SH-SY5Y (cell line): ENCODE data around the gene UBE2G2.

Source experiments
- GATA2 ChIP-seq: IDR thresholded peaks from 2 replicates; pipeline ENCODE4 v1.6.1; 2011; ENCODE audit warnings: mild to moderate bottlenecking, low read depth, low read length
- GATA3 ChIP-seq: IDR thresholded peaks from 2 replicates; pipeline ENCODE4 v1.6.1; 2011; ENCODE audit warnings: low read depth, mild to moderate bottlenecking, low read length, moderate library complexity

DNA sequence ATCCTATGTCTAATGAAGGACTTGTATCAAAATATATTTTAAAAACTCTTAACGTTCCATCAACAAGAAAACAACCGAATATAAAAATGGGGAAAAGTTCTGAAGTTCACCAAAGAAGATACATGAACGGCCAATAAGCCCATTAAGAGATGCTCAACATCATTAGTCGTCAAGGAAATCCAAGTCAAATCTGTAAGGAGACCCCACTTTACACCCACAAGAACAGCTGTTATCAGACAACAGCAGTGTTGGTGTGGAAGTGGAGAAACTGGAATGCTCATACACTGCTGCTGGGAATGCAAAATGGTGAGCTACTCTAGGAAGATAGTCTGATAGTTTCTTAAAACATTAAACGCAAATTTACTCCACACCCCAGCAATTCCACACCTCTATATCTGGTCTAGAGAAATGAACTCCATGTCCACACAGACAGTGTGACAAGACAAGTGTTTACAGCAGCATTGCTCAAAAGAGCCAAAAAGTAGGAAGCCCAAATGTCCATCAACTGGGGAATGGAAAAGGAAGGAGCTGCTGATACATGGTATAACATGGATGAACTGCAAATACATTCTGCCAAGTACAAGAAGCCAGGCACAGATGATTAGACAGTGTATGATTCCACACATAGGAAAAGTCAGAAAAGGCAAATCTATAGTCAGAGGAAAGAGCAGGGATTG, 18.5 kb downstream of the UBE2G2 start:
- no peak for TF ChIP-seq GATA2
- TF ChIP-seq GATA3: no peak
